Astrocyte of the cerebellum (primary cell): ENCODE results near the gene SIK3.

Experiments
- DNase-seq: peaks from one replicate; pipeline ENCODE4 v3.0.0-alpha.2; 2011; ENCODE audit warnings: low read depth
- H3K4me3 ChIP-seq: 2 replicates; pipeline ENCODE4 v1.5.1; 2011; ENCODE audit warnings: mild to moderate bottlenecking, low read depth, low read length, moderate library complexity
- in situ Hi-C: cut with HindIII; loops from 2 replicates; pipeline ENCODE4 v1.10.0; 2017; ENCODE audit warnings: low sequenced_read_pairs
- TF ChIP-seq, protein P1 (sequence below): IDR thresholded peaks from 2 replicates; pipeline ENCODE4 v1.5.1; 2012; ENCODE audit warnings: low read length, low read depth, moderate library complexity, mild to moderate bottlenecking; ENCODE audit errors: missing control alignments

Gene SIK3

GRCh38 chr11:116844722-116845121 lies 253.5 kb downstream of the SIK3 start:
- TF ChIP-seq, protein P1, sequence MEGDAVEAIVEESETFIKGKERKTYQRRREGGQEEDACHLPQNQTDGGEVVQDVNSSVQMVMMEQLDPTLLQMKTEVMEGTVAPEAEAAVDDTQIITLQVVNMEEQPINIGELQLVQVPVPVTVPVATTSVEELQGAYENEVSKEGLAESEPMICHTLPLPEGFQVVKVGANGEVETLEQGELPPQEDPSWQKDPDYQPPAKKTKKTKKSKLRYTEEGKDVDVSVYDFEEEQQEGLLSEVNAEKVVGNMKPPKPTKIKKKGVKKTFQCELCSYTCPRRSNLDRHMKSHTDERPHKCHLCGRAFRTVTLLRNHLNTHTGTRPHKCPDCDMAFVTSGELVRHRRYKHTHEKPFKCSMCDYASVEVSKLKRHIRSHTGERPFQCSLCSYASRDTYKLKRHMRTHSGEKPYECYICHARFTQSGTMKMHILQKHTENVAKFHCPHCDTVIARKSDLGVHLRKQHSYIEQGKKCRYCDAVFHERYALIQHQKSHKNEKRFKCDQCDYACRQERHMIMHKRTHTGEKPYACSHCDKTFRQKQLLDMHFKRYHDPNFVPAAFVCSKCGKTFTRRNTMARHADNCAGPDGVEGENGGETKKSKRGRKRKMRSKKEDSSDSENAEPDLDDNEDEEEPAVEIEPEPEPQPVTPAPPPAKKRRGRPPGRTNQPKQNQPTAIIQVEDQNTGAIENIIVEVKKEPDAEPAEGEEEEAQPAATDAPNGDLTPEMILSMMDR: no peak
- in situ Hi-C loops: no loop called here
- no peak overlapping the region for H3K4me3 ChIP-seq
- DNase-seq: no peak

GRCh38 chr11:116843661-116844060 lies 254.6 kb downstream of the SIK3 start:
- no peak overlapping the region for H3K4me3 ChIP-seq
- TF ChIP-seq, protein P1: no peak
- in situ Hi-C loops: no loop called here
- no peak for DNase-seq

- no peak overlapping the region for H3K4me3 ChIP-seq
- in situ Hi-C loops: no loop called here
- TF ChIP-seq, protein P1: no peak
- no peak for DNase-seq
These were observed 255.3 kb downstream of the SIK3 start for GRCh38 chr11:116842909-116843308.

DNA sequence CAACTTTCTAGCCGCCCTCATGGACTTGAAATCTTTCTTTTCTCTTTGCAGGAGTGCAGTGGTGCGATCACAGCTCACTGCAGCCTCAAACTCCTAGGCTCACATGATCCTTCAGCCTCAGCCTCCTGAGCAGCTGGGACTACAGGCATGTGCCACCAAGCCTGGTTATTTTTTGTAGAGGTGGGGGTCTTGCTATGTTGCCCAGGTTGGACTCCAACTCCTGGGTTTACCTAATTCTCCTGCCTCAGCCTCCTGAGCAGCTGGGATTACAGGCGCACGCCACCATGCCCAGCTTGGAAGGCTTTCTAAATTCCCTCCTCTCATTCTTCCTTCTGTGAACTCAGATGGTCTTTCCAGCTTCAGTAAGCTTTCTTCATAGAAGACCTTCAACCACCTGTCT lies 256.1 kb downstream of the SIK3 start:
- in situ Hi-C loops: no loop called here
- H3K4me3 ChIP-seq: no peak overlapping the region
- DNase-seq: no peak
- TF ChIP-seq, protein P1: no peak

- DNase-seq: no peak
- in situ Hi-C loops: no loop called here
- TF ChIP-seq, protein P1: no peak
- H3K4me3 ChIP-seq: no peak overlapping the region
These were observed 257.4 kb downstream of the SIK3 start for GRCh38 chr11:116840746-116841296.

DNA sequence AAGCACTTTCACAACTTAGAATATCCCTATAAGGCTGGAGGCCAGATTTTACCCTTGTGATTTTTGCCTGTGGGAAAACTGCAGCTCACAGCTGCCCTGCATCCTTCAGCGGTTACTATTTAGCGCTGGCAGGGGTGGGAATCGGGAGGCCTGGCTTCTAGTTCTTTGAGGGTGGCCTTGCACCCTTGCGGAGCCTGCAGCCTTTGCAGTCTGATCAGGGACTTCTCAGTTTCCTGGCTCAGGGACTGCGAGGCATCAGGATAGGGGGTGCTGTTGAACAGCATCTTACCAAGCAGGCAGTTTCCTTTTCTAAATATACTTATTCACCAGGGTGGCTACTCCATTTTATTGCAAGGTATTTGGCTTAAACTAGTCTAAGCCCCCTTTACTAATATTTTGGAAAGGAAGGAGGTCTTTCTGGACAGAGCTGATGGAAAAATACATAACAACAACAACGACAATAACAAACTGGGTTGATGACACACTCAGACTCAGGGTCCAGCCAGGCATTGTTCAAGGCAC lies 257.9 kb downstream of the SIK3 start:
- TF ChIP-seq, protein P1: peak; percentile 23
- in situ Hi-C loops: no loop called here
- no peak for DNase-seq
- H3K4me3 ChIP-seq: no peak overlapping the region
